Nephron progenitor cell (in vitro differentiated cells): ENCODE data around the gene FBXL13.
"Not testable (repeated sequence)": the region's sequence is repeated elsewhere in the genome, so short reads cannot be mapped to it uniquely, and the experiment has no call there.

Experiments used
- DNase-seq: peaks from one replicate; pipeline ENCODE4 v3.0.0; 2021
- H3K27ac Mint-ChIP-seq: 2 replicates; pipeline ENCODE4 v1.8.0; 2021; ENCODE audit warnings: mild to moderate bottlenecking, moderate library complexity, mixed read lengths
- H3K27me3 Mint-ChIP-seq: 2 replicates; pipeline ENCODE4 v1.8.0; 2021; ENCODE audit warnings: mild to moderate bottlenecking, low read depth, mixed read lengths; ENCODE audit not compliant: poor library complexity
- H3K36me3 Mint-ChIP-seq: 2 replicates; pipeline ENCODE4 v1.8.0; 2021; ENCODE audit warnings: low read depth, mixed read lengths
- H3K4me1 Mint-ChIP-seq: 2 replicates; pipeline ENCODE4 v1.8.0; 2021; ENCODE audit warnings: mixed read lengths
- H3K4me3 Mint-ChIP-seq: 2 replicates; pipeline ENCODE4 v1.8.0; 2021; ENCODE audit warnings: mild to moderate bottlenecking, moderate library complexity, mixed read lengths
- H3K9me3 Mint-ChIP-seq: 2 replicates; pipeline ENCODE4 v1.8.0; 2021; ENCODE audit warnings: mild to moderate bottlenecking, moderate library complexity, mixed read lengths
- CTCF ChIP-seq: fragments of 200-600 bp; sonication (generic); IDR thresholded peaks from 2 replicates; pipeline ENCODE4 v1.5.0; 2021; ENCODE audit warnings: antibody characterized with exemption

FBXL13 gene

GRCh38 chr7:102908676-102909075 is 165.9 kb downstream of the FBXL13 start:
- peaks cover 25% of the 10 kb centered on the region for H3K4me1 Mint-ChIP-seq
- no peaks in the 10 kb centered on the region for H3K27me3 Mint-ChIP-seq
- H3K27ac Mint-ChIP-seq = no peak overlapping the region
- TF ChIP-seq CTCF = no peak
- no peak overlapping the region for H3K4me3 Mint-ChIP-seq
- peaks cover 49% of the 10 kb centered on the region for H3K9me3 Mint-ChIP-seq
- peaks cover 58% of the 10 kb centered on the region for H3K36me3 Mint-ChIP-seq
- DNase-seq = no peak

GRCh38 chr7:102903576-102903975 is 171.0 kb downstream of the FBXL13 start:
- H3K27ac Mint-ChIP-seq, H3K4me3 Mint-ChIP-seq, H3K27me3 Mint-ChIP-seq, DNase-seq, H3K4me1 Mint-ChIP-seq: not testable (repeated sequence)
- peaks cover 50% of the 10 kb centered on the region for H3K36me3 Mint-ChIP-seq
- H3K9me3 Mint-ChIP-seq = peaks cover 53% of the 10 kb centered on the region

GRCh38 chr7:102902052-102902451 is 172.5 kb downstream of the FBXL13 start:
- not testable (repeated sequence) for H3K4me3 Mint-ChIP-seq, DNase-seq, H3K4me1 Mint-ChIP-seq, H3K27ac Mint-ChIP-seq, H3K27me3 Mint-ChIP-seq
- Mint-ChIP-seq H3K9me3 (peaks cover 38% of the 10 kb centered on the region), H3K36me3 (peaks cover 37% of the 10 kb centered on the region)

- H3K27ac Mint-ChIP-seq = no peak overlapping the region
- H3K4me1 Mint-ChIP-seq = peaks cover 8% of the 10 kb centered on the region
These were observed 176.1 kb downstream of the FBXL13 start for GRCh38 chr7:102898532-102898859.

GRCh38 chr7:102897856-102898531 is 176.6 kb downstream of the FBXL13 start:
- no peak for TF ChIP-seq CTCF
- DNase-seq = no peak
- Mint-ChIP-seq H3K36me3 (no peaks in the 10 kb centered on the region), H3K4me1 (peaks cover 8% of the 10 kb centered on the region), H3K9me3 (no peaks in the 10 kb centered on the region), H3K27ac (no peak overlapping the region), H3K27me3 (peaks cover 8% of the 10 kb centered on the region), H3K4me3 (no peak overlapping the region)

More at GRCh38 chr7:102898532-102898859, 176.1 kb downstream of the FBXL13 start:
- TF ChIP-seq CTCF = no peak
- Mint-ChIP-seq H3K36me3 (peaks cover 5% of the 10 kb centered on the region), H3K27me3 (peaks cover 9% of the 10 kb centered on the region), H3K4me3 (no peak overlapping the region), H3K9me3 (peaks cover 4% of the 10 kb centered on the region)
- no peak for DNase-seq

- Mint-ChIP-seq H3K4me1 (peaks cover 8% of the 10 kb centered on the region), H3K27ac (no peak overlapping the region), H3K9me3 (no peaks in the 10 kb centered on the region), H3K36me3 (no peaks in the 10 kb centered on the region), H3K27me3 (peaks cover 5% of the 10 kb centered on the region), H3K4me3 (no peak overlapping the region)
- no peak for TF ChIP-seq CTCF
- DNase-seq = no peak
These were observed 177.4 kb downstream of the FBXL13 start for GRCh38 chr7:102897211-102897631.

- Mint-ChIP-seq H3K27me3 (peaks cover 5% of the 10 kb centered on the region), H3K9me3 (no peaks in the 10 kb centered on the region), H3K36me3 (no peaks in the 10 kb centered on the region), H3K4me3 (no peak overlapping the region), H3K27ac (no peak overlapping the region), H3K4me1 (peaks cover 8% of the 10 kb centered on the region)
- no peak for DNase-seq
- TF ChIP-seq CTCF = no peak
These were observed 178.0 kb downstream of the FBXL13 start for GRCh38 chr7:102896585-102896984.
